K562 (cell line): ENCODE data around the gene PFKFB2. TPM values are rescaled to one million over a fixed set of nuclear protein-coding genes. Genes with fewer than 3 reads are reported as not detected.

Experiments used
- ATAC-seq: fragments of 200-7000 bp; cut with Tn5 transposase; 3 replicates; pipeline ENCODE4 v1.9.1; 2020; ENCODE audit warnings: moderate library complexity
- BruUV-seq: library from RNA; stranded (reverse); fragments of 400-500 nt; replicated peaks from 2 replicates; lab custom pipeline; 2021; lab: Mats Ljungman, UMichigan
- CTCF ChIA-PET: fragments of 300-600 bp; formaldehyde crosslinking; extraction: SDS; loops from one replicate; lab custom pipeline; 2021; ENCODE audit warnings: low intra/inter-chr PET ratio; lab: Yijun Ruan, JAX
- POLR2A ChIA-PET: fragments of 300-600, 350-650 bp; sonication (Branson Sonifier 250); formaldehyde crosslinking; extraction: SDS; loops from one replicate; lab custom pipeline; 2021; ENCODE audit warnings: antibody characterized with exemption, inconsistent platforms; lab: Yijun Ruan, JAX
- DNase-seq, 4 experiments: peaks; one replicate each; pipeline versions ENCODE4 v3.0.0 to v3.0.0-alpha.2; 2011 to 2018; ENCODE audit warnings: low spot score in 3 of 4, mixed read lengths in 3 of 4; ENCODE audit errors: extremely low read depth in 1 of 4
- FAIRE-seq: peaks from 2 replicates; lab custom pipeline; 2011; peaks lifted over from hg19 to GRCh38; lab: Jason Lieb, UNC
- H2AFZ ChIP-seq: 2 replicates; pipeline ENCODE4 v1.6.0; 2011; ENCODE audit warnings: low read depth, low read length, control low read depth, inconsistent platforms
- H3K27ac ChIP-seq: fragments of 200-600 bp; 3 replicates; pipeline ENCODE4 v1.8.0; 2011; ENCODE audit warnings: low read depth, mild to moderate bottlenecking, control low read depth, inconsistent platforms, low read length, moderate library complexity, mixed read lengths; ENCODE audit errors: extremely low read depth
- H3K27me3 ChIP-seq, 2 experiments: fragments of 300-600 bp in 1 of 2; 2 replicates in 1 of 2; 3 replicates in 1 of 2; pipeline versions ENCODE4 v1.6.0 to v1.8.0; 2011; ENCODE audit warnings: inconsistent platforms in 2 of 2, low read length in 2 of 2, mild to moderate bottlenecking in 1 of 2, mixed read lengths in 1 of 2, moderate library complexity in 1 of 2; ENCODE audit not compliant: control insufficient read depth in 2 of 2, insufficient read depth in 2 of 2
- H3K36me3 ChIP-seq: fragments of 300-600 bp; 3 replicates; pipeline ENCODE4 v1.8.0; 2011; ENCODE audit warnings: mild to moderate bottlenecking, low read length, inconsistent platforms; ENCODE audit not compliant: control insufficient read depth, insufficient read depth
- H3K4me1 ChIP-seq, 2 experiments: fragments of 200-600 bp in 1 of 2; replicated peaks in 1 of 2; 2 replicates in 1 of 2; 3 replicates in 1 of 2; pipeline versions ENCODE4 v1.5.1 to v1.8.0; 2011; ENCODE audit warnings: inconsistent platforms in 2 of 2, low read length in 2 of 2, mild to moderate bottlenecking in 1 of 2, mixed read lengths in 1 of 2, moderate library complexity in 1 of 2; ENCODE audit not compliant: control insufficient read depth in 2 of 2, insufficient read depth in 2 of 2
- H3K4me2 ChIP-seq: 2 replicates; pipeline ENCODE4 v1.6.1; 2011; ENCODE audit warnings: low read length, control low read depth, inconsistent platforms, mixed read lengths; ENCODE audit not compliant: insufficient read depth
- H3K4me3 ChIP-seq: fragments of 200-600 bp; sonication (generic), shearing (Covaris generic); 2 replicates; pipeline ENCODE4 v1.5.1; 2016; ENCODE audit warnings: control low read depth, inconsistent platforms
- H3K79me2 ChIP-seq: fragments of 200-600 bp; 3 replicates; pipeline ENCODE4 v1.8.0; 2011; ENCODE audit warnings: low read length, inconsistent platforms; ENCODE audit not compliant: control insufficient read depth, insufficient read depth
- H3K9ac ChIP-seq, 2 experiments: 2 replicates each; pipeline versions ENCODE4 v1.6.0 to v1.6.1; 2011; ENCODE audit warnings: low read depth in 2 of 2, low read length in 2 of 2, control low read depth in 1 of 2, inconsistent platforms in 1 of 2, mild to moderate bottlenecking in 1 of 2, mixed read lengths in 1 of 2; ENCODE audit not compliant: insufficient read depth in 1 of 2
- H3K9me1 ChIP-seq: one replicate; pipeline ENCODE4 v1.6.0; 2011; ENCODE audit warnings: inconsistent platforms, mild to moderate bottlenecking, low read length, moderate library complexity; ENCODE audit not compliant: control insufficient read depth, insufficient read depth
- H3K9me3 ChIP-seq: replicated peaks from 2 replicates; pipeline ENCODE4 v1.5.1; 2011; ENCODE audit warnings: low read depth, low read length, inconsistent platforms; ENCODE audit not compliant: control insufficient read depth, insufficient read depth
- H4K20me1 ChIP-seq: replicated peaks from 2 replicates; pipeline ENCODE4 v1.6.1; 2011; ENCODE audit warnings: low read length, inconsistent platforms, mixed read lengths; ENCODE audit not compliant: control insufficient read depth, insufficient read depth
- CEBPB ChIP-seq: fragments of 450-650 bp; IDR thresholded peaks from 2 replicates; pipeline ENCODE4 v1.6.1; 2016; ENCODE audit warnings: missing genetic modification characterization, missing compliant biosample characterization
- CEBPG ChIP-seq, 3 experiments: fragments of 200-800 bp in 1 of 3; sonication (Bioruptor generic) in 1 of 3; sonication (generic) in 1 of 3; formaldehyde crosslinking in 1 of 3; IDR thresholded peaks in 2 of 3; conservative IDR thresholded peaks in 1 of 3; 2 replicates each; pipeline versions ENCODE4 v1.6.1 to v1.8.0; 2016 to 2022; ENCODE audit warnings: missing compliant biosample characterization in 2 of 3, missing genetic modification characterization in 2 of 3, mild to moderate bottlenecking in 1 of 3, missing genetic modification reagents in 1 of 3
- FOXA3 ChIP-seq, 2 experiments: fragments of 450-650 bp in 1 of 2; sonication (generic) in 1 of 2; formaldehyde crosslinking; IDR thresholded peaks in 1 of 2; conservative IDR thresholded peaks in 1 of 2; 2 replicates each; pipeline versions ENCODE4 v1.4.0 to v1.8.0; 2020 to 2022; ENCODE audit warnings: mild to moderate bottlenecking in 2 of 2, missing genetic modification reagents in 1 of 2
- SMARCB1 ChIP-seq: IDR thresholded peaks from 2 replicates; pipeline ENCODE4 v1.6.1; 2011; ENCODE audit warnings: improper control_type of control experiment, low read depth; ENCODE audit not compliant: insufficient read length
- WGBS: fragments of 100-300 bp; shearing (Covaris generic); methylation state at CpG from one replicate; pipeline ENCODE4 v1.1.6; 2016; ENCODE audit warnings: low coverage, mixed read lengths; ENCODE audit not compliant: insufficient coverage; ENCODE audit errors: missing lambda C conversion rate; 5-methylcytosine and 5-hydroxymethylcytosine counted together
- in situ Hi-C: fragments of 300-500 bp; cut with MboI; formaldehyde crosslinking; loops from 4 replicates; pipeline ENCODE4 v1.15.0; 2018; ENCODE audit warnings: inconsistent platforms, mixed read lengths
- intact Hi-C: fragments of 100-400 bp; cut with micrococcal nuclease; formaldehyde crosslinking; loops from 2 replicates; pipeline ENCODE4 v1.14.2; 2022
- polyA plus RNA-seq, 8 experiments: library from polyadenylated mRNA; depleted of rRNA in 4 of 8; stranded (reverse) in 5 of 8; unstranded in 3 of 8; fragments of >200 nt; fragmentation: Nextera tagmentation in 2 of 8; fragmentation: Illumina TruSeq in 1 of 8; extraction: Ambion mirVana in 2 of 8; extraction: Trizol in 1 of 8; gene quantifications; 2 replicates each; pipeline versions ENCODE4 v1.2.1 to v1.2.3, GENCODE V29; 2011 to 2014; ENCODE audit warnings: inconsistent platforms in 1 of 8, missing spikeins in 1 of 8
- total RNA-seq, 7 experiments: library from RNA; depleted of rRNA in 6 of 7; stranded (reverse); fragments of >200 nt in 6 of 7; fragmentation: Illumina TruSeq in 2 of 7; extraction: Trizol in 2 of 7; gene quantifications; 2 replicates each; pipeline versions ENCODE4 v1.2.1 to v1.2.3, GENCODE V29; 2011 to 2021; ENCODE audit warnings: low replicate concordance in 1 of 7
- TF ChIP-seq, protein P1 (sequence below): fragments of 250-450 bp; sonication (Bioruptor Pico); IDR thresholded peaks from 2 replicates; pipeline ENCODE4 v1.4.0; 2020; ENCODE audit warnings: mild to moderate bottlenecking, moderate library complexity
- TF ChIP-seq, protein P2 (sequence below): fragments of 450-650 bp; conservative IDR thresholded peaks from 2 replicates; pipeline ENCODE4 v1.6.1; 2016; ENCODE audit warnings: missing genetic modification characterization, low read depth, mild to moderate bottlenecking, control low read depth, missing compliant biosample characterization
- TF ChIP-seq, protein P3 (sequence below): IDR thresholded peaks from 2 replicates; pipeline ENCODE4 v1.6.1; 2016; ENCODE audit warnings: missing genetic modification characterization, missing compliant biosample characterization

The PFKFB2 gene
- total and polyA plus RNA-seq, 9 of the 15 experiments (the other 6 are each of a cell fraction or from before 2014, with no cell fraction given) = 6.9 to 26.0 (median 16.4) TPM

DNA sequence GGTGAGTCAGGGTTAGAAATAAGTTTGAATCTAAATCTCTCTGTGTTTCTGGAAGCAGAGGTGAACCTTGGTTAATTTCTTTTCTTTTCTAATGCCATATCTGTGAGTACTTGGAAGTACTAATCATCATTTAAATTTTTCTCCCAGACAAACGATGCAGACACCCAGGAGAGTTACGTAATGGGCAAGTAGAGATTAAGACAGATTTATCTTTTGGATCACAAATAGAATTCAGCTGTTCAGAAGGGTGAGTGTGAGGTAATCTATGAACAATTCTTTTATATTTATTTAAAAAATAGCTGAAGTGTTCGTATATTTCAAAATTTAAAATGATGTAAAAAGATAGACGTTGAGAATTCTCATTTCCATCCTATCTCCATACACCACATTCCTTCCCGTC lies 62.2 kb downstream of the PFKFB2 start:
- no peak for ATAC-seq
- POLR2A ChIA-PET = no interaction called here
- in situ Hi-C loops (no loop called here), intact Hi-C loops (no loop called here)
- no peaks in the 10 kb centered on the region for H3K9me1 ChIP-seq
- CTCF ChIA-PET = no interaction called here
- H3K9ac ChIP-seq = no peak overlapping the region
- TF ChIP-seq, protein P1, sequence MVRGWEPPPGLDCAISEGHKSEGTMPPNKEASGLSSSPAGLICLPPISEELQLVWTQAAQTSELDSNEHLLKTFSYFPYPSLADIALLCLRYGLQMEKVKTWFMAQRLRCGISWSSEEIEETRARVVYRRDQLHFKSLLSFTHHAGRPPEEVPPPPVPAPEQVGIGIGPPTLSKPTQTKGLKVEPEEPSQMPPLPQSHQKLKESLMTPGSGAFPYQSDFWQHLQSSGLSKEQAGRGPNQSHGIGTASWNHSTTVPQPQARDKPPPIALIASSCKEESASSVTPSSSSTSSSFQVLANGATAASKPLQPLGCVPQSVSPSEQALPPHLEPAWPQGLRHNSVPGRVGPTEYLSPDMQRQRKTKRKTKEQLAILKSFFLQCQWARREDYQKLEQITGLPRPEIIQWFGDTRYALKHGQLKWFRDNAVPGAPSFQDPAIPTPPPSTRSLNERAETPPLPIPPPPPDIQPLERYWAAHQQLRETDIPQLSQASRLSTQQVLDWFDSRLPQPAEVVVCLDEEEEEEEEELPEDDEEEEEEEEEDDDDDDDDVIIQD (CRISPR knock-in tag) = no peak
- TF ChIP-seq, protein P2, sequence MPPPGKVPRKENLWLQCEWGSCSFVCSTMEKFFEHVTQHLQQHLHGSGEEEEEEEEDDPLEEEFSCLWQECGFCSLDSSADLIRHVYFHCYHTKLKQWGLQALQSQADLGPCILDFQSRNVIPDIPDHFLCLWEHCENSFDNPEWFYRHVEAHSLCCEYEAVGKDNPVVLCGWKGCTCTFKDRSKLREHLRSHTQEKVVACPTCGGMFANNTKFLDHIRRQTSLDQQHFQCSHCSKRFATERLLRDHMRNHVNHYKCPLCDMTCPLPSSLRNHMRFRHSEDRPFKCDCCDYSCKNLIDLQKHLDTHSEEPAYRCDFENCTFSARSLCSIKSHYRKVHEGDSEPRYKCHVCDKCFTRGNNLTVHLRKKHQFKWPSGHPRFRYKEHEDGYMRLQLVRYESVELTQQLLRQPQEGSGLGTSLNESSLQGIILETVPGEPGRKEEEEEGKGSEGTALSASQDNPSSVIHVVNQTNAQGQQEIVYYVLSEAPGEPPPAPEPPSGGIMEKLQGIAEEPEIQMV = no peak
- TF ChIP-seq CEBPG (CRISPR knock-in tag; IDR thresholded peaks at IDR 0.05) (no peak), CEBPG (tag; conservative IDR thresholded peaks at IDR 0.05 in 1 of 2, IDR thresholded peaks at IDR 0.05 in 1 of 2) (peak in 1 of 2 experiments; percentile 32; a peak in 1 of 4 replicates), SMARCB1 (no peak), FOXA3 (CRISPR knock-in tag; conservative IDR thresholded peaks at IDR 0.05 in 1 of 2, IDR thresholded peaks at IDR 0.05 in 1 of 2) (no peak), CEBPB (tag) (peak; percentile 48; the same call in 1 of the 2 replicates)
- TF ChIP-seq, protein P3, sequence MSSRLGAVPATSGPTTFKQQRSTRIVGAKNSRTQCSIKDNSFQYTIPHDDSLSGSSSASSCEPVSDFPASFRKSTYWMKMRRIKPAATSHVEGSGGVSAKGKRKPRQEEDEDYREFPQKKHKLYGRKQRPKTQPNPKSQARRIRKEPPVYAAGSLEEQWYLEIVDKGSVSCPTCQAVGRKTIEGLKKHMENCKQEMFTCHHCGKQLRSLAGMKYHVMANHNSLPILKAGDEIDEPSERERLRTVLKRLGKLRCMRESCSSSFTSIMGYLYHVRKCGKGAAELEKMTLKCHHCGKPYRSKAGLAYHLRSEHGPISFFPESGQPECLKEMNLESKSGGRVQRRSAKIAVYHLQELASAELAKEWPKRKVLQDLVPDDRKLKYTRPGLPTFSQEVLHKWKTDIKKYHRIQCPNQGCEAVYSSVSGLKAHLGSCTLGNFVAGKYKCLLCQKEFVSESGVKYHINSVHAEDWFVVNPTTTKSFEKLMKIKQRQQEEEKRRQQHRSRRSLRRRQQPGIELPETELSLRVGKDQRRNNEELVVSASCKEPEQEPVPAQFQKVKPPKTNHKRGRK = no peak
- TF ChIP-seq, all 486 proteins: peak for 2
- no peak for FAIRE-seq
- Histone ChIP-seq H4K20me1 (no peaks in the 10 kb centered on the region), H3K27me3 (no peaks in the 10 kb centered on the region), H3K27ac (no peak overlapping the region), H3K4me3 (no peak overlapping the region), H3K36me3 (no peaks in the 10 kb centered on the region), H3K79me2 (no peaks in the 10 kb centered on the region), H3K4me1 (no peaks in the 10 kb centered on the region), H2AFZ (0 out of 2 replicates have a peak overlapping the region, but pooled peaks have one; percentile 5), H3K4me2 (no peak overlapping the region), H3K9me3 (no peaks in the 10 kb centered on the region)
- no TSS peak for BruUV-seq
- 33% methylated on average over 5 of the region's 5 CpGs for WGBS
- DNase-seq = no peak
